Thyroid gland (tissue), 4 donors: ENCODE data around the gene GATA3. TPM values are rescaled to one million over a fixed set of nuclear protein-coding genes. Genes with fewer than 3 reads are reported as not detected.
A peak's percentile ranks its signal among the peaks of the same experiment; 100 is the strongest.

Experiments used
- DNase-seq, 2 donors: peaks; one replicate each; pipeline ENCODE4 v3.0.0-alpha.2; 2019
- H3K27ac ChIP-seq, 3 donors: fragments of 200-600 bp; sonication (generic); 1 replicate in 2 of 3; 2 replicates in 1 of 3; pipeline ENCODE4 v1.5.1; 2016 to 2019; ENCODE audit warnings: mild to moderate bottlenecking in 1 of 3, moderate library complexity in 1 of 3
- H3K27me3 ChIP-seq: fragments of 200-600 bp; sonication (generic); one replicate; pipeline ENCODE4 v1.5.1; 2019
- H3K36me3 ChIP-seq, 2 donors: fragments of 200-600 bp; sonication (generic); one replicate each; pipeline ENCODE4 v1.5.1; 2016 to 2019
- H3K4me1 ChIP-seq, 2 donors: fragments of 200-600 bp; sonication (generic); one replicate each; pipeline ENCODE4 v1.5.1; 2017 to 2019
- H3K4me3 ChIP-seq, 3 donors: fragments of 200-600 bp; sonication (generic); replicated peaks in 1 of 3; 1 replicate in 2 of 3; 2 replicates in 1 of 3; pipeline ENCODE4 v1.5.1; 2016; ENCODE audit warnings: mild to moderate bottlenecking in 1 of 3
- H3K9me3 ChIP-seq: fragments of 200-600 bp; sonication (generic); one replicate; pipeline ENCODE4 v1.5.1; 2017
- POLR2A ChIP-seq, 2 donors: fragments of 450-650 bp; IDR thresholded peaks; one replicate each; pipeline ENCODE4 v1.6.1; 2017; ENCODE audit warnings: antibody characterized with exemption in 2 of 2, mild to moderate bottlenecking in 2 of 2, moderate library complexity in 1 of 2
- WGBS, 2 donors: methylation state at CpG; one replicate each; pipeline ENCODE4 v1.1.5; 2017; 5-methylcytosine and 5-hydroxymethylcytosine counted together
- intact Hi-C: fragments of 100-400 bp; cut with DNase I; formaldehyde crosslinking; loops from one replicate; pipeline ENCODE4 v1.15.1; 2023
- total RNA-seq, 4 donors: library from RNA; depleted of rRNA; stranded (reverse); fragments of >200 nt; gene quantifications; one replicate each; pipeline ENCODE4 v1.2.3, GENCODE V29; 2016
- TF ChIP-seq, protein P1 (sequence below), 6 experiments: fragments of 200-600 bp in 3 of 6; fragments of 450-650 bp in 3 of 6; sonication (generic) in 3 of 6; IDR thresholded peaks; one replicate each; pipeline ENCODE4 v1.5.1; 2016 to 2019; ENCODE audit warnings: antibody characterized with exemption in 6 of 6, mild to moderate bottlenecking in 2 of 6, inconsistent platforms in 1 of 6, moderate library complexity in 1 of 6

Gene GATA3
- total RNA-seq = 1 to 10 TPM; 1.1 to 3.8 (median 1.9) TPM

DNA sequence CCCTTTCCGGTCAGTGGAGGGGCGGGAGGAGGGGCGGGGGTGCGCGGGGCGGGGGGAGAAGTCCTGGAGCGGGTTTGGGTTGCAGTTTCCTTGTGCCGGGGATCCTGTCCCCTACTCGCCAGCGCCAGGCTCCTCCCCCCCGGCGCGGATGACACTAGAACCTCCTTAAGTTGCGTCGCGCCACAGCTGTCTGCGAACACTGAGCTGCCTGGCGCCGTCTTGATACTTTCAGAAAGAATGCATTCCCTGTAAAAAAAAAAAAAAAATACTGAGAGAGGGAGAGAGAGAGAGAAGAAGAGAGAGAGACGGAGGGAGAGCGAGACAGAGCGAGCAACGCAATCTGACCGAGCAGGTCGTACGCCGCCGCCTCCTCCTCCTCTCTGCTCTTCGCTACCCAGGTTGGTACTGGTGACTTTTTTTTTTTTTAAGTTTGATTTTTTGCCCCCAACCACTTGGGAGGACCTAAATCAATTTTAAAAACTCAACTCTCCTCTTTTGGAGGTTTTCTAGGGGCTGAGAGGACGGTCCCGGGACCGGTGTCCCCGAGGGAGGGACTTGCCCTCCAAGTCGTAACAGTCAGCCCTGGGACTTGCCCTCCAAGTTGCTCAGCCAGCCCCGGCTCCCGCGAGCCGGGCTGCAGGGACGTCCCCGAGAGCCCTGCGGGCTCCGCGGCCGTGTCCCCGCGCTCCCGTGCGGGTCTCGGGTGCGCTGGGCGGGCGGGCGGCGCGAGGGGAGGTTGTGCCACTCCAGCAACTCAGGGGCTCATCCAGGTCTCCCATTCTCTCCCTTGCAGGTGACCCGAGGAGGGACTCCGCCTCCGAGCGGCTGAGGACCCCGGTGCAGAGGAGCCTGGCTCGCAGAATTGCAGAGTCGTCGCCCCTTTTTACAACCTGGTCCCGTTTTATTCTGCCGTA lies at the start of gene GATA3:
GATA3 (plus strand) TSS at position 195 of the 914 bp plus-strand sequence. CDS start 968 bp downstream, outside the sequence.
- intact Hi-C loops = loop anchor here (10.0 kb wide), 1 partner anchor 820 kb away; no protein-coding TSS in a partner anchor
- no peaks in the 10 kb centered on the region for H3K36me3 ChIP-seq

DNA sequence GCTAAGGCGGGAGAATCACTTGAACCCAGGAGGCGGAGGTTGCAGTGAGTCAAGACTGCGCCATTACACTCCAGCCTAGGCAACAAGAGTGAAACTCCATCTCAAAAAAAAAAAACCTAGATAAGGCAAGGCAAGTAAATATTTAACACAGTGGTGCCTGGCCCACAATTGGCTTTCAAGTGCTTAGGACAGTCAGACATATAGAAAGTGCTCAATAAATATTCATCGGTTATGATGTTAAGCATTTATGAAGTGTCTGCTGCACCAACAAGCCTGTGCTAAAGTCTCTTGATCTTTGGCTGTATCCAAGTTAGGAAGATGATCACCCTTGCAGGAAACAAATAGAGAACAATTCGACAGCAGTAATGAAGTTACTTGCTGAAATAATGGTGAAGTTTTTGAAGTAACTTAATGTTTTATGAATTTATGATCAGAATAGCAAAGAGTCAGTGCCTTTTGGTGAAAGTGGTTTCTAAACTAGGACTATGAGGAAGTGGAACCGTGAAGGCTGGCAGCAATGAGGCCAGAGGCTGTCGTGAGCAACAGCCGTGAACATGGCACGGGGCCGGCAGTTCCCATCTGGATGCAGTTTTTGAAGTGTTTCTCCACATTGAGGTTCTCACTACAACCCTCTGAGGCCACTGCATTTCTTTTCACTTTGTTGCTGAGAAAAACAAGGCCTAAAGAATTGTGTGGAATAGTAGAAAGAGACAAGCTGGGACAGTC lies 48.1 kb upstream of the GATA3 start:
- H3K36me3 ChIP-seq = peaks cover 0 to 13% of the 10 kb centered on the region in 2 donors
- H3K9me3 ChIP-seq = no peaks in the 10 kb centered on the region
- H3K4me1 ChIP-seq = no peaks in the 10 kb centered on the region
- no peak overlapping the region for H3K4me3 ChIP-seq
- no peaks in the 10 kb centered on the region for H3K27me3 ChIP-seq
- intact Hi-C loops = no loop called here
- H3K27ac ChIP-seq = no peak overlapping the region
- no peak for DNase-seq
- WGBS, 2 donors = 85 to 94% methylated on average over 10 of the region's 10 CpGs
- TF ChIP-seq, protein P1, sequence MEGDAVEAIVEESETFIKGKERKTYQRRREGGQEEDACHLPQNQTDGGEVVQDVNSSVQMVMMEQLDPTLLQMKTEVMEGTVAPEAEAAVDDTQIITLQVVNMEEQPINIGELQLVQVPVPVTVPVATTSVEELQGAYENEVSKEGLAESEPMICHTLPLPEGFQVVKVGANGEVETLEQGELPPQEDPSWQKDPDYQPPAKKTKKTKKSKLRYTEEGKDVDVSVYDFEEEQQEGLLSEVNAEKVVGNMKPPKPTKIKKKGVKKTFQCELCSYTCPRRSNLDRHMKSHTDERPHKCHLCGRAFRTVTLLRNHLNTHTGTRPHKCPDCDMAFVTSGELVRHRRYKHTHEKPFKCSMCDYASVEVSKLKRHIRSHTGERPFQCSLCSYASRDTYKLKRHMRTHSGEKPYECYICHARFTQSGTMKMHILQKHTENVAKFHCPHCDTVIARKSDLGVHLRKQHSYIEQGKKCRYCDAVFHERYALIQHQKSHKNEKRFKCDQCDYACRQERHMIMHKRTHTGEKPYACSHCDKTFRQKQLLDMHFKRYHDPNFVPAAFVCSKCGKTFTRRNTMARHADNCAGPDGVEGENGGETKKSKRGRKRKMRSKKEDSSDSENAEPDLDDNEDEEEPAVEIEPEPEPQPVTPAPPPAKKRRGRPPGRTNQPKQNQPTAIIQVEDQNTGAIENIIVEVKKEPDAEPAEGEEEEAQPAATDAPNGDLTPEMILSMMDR (IDR thresholded peaks at IDR 0.05) = no peak
- no peak for TF ChIP-seq POLR2A (IDR thresholded peaks at IDR 0.05)

More for the DNA sequence above, at the start of gene GATA3:
- Histone ChIP-seq H3K4me3 (peak within 1 kb of the TSS; percentile 50 to 59 (median 53)), H3K27ac (peak within 1 kb of the TSS in 2 of 3 donors; percentile 61 to 65), H3K9me3 (no peaks in the 10 kb centered on the region), H3K27me3 (peaks cover 30% of the 10 kb centered on the region), H3K4me1 (peaks cover 30 to 40% of the 10 kb centered on the region in 2 donors)
- peak in 1 of 2 donors; percentile 57 for TF ChIP-seq POLR2A (IDR thresholded peaks at IDR 0.05)
- TF ChIP-seq, protein P1 (IDR thresholded peaks at IDR 0.05) = no peak
- WGBS, 2 donors = 1 to 2% methylated on average over 35 to 45 of the region's 65 CpGs
- DNase-seq = peak; percentile 88 to 89

DNA sequence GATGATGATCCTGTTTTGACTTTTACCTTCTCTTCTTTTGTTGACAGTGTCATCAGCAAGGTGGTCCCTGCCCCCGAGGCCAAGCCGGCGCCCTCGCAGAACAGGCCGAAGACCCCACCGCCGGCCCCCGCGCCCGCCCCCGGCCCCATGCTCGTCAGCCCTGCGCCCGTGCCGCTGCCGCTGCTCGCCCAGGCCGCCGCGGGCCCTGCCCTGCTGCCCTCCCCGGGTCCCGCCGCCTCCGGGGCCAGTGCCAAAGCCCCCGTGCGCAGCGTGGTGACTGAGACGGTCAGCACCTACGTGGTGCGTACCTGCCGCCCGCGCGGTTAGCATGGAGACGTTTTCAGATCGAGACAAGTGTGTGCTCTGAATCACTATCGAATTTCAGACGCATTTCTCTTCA lies 45.5 kb upstream of the GATA3 start:
- no peak overlapping the region for H3K4me3 ChIP-seq
- H3K4me1 ChIP-seq = no peaks in the 10 kb centered on the region
- H3K36me3 ChIP-seq = peaks cover 4 to 22% of the 10 kb centered on the region in 2 donors
- TF ChIP-seq POLR2A (IDR thresholded peaks at IDR 0.05) = no peak
- intact Hi-C loops = no loop called here
- no peaks in the 10 kb centered on the region for H3K9me3 ChIP-seq
- WGBS, 2 donors = 96 to 97% methylated on average over 38 of the region's 38 CpGs
- no peaks in the 10 kb centered on the region for H3K27me3 ChIP-seq
- DNase-seq = no peak
- no peak overlapping the region for H3K27ac ChIP-seq

DNA sequence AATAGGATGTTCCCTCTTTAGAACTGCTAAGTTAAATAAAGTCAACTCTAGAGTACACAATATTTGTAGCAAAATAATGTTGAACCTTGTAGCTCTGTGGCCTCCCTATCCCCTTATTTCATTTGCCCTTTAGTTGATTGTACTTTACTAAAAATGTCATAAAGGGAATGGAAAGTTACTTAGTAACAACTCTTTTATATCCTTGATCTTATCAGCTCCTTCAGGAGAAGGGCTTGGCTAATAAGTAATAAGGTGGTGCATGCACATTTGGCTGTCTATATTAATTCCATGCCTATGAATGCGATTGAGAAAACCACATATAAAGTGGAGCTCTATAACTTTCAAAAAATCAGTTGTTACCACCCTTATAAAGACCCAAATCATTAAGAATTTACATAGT lies 41.5 kb upstream of the GATA3 start:
- TF ChIP-seq, protein P1 (IDR thresholded peaks at IDR 0.05) = no peak
- no peak for TF ChIP-seq POLR2A (IDR thresholded peaks at IDR 0.05)
- Histone ChIP-seq H3K9me3 (no peaks in the 10 kb centered on the region), H3K27me3 (no peaks in the 10 kb centered on the region), H3K4me1 (no peaks in the 10 kb centered on the region), H3K27ac (no peak overlapping the region), H3K36me3 (peaks cover 12 to 31% of the 10 kb centered on the region in 2 donors), H3K4me3 (no peak overlapping the region)
- intact Hi-C loops = no loop called here
- 97 to 100% methylated on average over 1 of the region's 1 CpG for WGBS, 2 donors
- no peak for DNase-seq

DNA sequence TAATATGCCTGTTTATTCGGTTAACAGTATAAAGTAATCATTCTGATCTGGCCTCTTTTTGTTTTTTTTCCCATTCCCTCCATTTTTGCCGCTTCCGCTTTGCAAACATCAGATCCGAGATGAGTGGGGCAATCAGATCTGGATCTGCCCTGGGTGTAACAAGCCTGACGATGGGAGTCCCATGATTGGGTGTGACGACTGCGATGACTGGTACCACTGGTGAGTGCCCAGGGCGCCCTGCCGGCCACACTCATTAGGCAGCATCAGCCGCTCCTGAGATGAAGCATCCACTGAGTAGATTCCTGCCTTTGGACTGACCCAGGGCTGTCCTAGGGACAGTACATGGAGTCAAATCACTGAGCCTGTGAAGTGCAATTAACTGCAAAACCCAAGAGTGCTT lies 40.9 kb upstream of the GATA3 start:
- no peak overlapping the region for H3K4me3 ChIP-seq
- H3K36me3 ChIP-seq = peaks cover 12 to 31% of the 10 kb centered on the region in 2 donors
- WGBS, 2 donors = 96 to 99% methylated on average over 10 of the region's 10 CpGs
- TF ChIP-seq, protein P1 (IDR thresholded peaks at IDR 0.05) = no peak
- no peak for TF ChIP-seq POLR2A (IDR thresholded peaks at IDR 0.05)
- H3K27ac ChIP-seq = no peak overlapping the region
- no peaks in the 10 kb centered on the region for H3K27me3 ChIP-seq
- intact Hi-C loops = no loop called here
- no peak for DNase-seq
- H3K9me3 ChIP-seq = no peaks in the 10 kb centered on the region
- H3K4me1 ChIP-seq = no peaks in the 10 kb centered on the region
